HG03469 (cell line): ENCODE results near the gene NEU3.
A peak's percentile ranks its signal among the peaks of the same experiment; 100 is the strongest.
"Not testable (repeated sequence)": the region's sequence is repeated elsewhere in the genome, so short reads cannot be mapped to it uniquely, and the experiment has no call there.

Experiments used
- ATAC-seq: cut with Tn5 transposase; IDR thresholded peaks from one replicate; pipeline ENCODE4 v1.9.1; 2021; ENCODE audit warnings: mild to moderate bottlenecking, moderate library complexity, moderate number of reproducible peaks; ENCODE audit not compliant: unreplicated experiment

Gene NEU3, protein sequence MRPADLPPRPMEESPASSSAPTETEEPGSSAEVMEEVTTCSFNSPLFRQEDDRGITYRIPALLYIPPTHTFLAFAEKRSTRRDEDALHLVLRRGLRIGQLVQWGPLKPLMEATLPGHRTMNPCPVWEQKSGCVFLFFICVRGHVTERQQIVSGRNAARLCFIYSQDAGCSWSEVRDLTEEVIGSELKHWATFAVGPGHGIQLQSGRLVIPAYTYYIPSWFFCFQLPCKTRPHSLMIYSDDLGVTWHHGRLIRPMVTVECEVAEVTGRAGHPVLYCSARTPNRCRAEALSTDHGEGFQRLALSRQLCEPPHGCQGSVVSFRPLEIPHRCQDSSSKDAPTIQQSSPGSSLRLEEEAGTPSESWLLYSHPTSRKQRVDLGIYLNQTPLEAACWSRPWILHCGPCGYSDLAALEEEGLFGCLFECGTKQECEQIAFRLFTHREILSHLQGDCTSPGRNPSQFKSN

DNA sequence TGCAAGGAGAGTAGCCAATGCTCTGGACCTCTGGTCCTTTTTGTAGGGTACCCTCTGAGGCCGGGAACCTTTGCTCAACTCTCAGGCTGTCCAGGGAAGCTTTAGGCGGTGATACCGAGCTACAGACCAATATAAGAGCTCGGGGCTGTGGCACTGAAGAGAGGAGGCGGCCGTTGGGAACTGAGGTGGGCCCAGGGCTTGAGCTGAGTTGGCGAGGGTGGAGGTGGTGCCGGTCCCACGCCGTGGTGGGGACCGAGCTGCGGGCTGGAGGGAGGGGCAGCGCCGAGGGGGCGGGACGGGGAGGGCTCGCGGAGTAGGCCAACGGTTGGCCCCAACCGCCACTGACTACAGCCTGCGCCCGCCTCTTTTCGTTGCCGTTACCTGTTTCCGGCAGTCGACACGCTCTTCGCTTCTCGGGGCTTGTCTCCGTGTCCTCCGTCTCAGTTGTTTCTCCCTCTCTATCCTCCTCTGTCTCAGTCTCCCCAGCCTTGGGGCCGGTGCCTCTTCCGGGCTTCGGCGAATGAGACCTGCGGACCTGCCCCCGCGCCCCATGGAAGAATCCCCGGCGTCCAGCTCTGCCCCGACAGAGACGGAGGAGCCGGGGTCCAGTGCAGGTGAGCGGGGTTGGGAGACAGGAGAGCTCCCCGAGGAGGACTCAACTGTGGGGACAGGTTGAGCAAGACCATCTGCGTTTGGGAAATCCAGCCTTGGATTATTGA lies at the start of gene NEU3:
NEU3 (plus strand) TSS at position 393 of the 719 bp plus-strand sequence; CDS start at position 521, 128 bp downstream.
- ATAC-seq, result peak; percentile 57

DNA sequence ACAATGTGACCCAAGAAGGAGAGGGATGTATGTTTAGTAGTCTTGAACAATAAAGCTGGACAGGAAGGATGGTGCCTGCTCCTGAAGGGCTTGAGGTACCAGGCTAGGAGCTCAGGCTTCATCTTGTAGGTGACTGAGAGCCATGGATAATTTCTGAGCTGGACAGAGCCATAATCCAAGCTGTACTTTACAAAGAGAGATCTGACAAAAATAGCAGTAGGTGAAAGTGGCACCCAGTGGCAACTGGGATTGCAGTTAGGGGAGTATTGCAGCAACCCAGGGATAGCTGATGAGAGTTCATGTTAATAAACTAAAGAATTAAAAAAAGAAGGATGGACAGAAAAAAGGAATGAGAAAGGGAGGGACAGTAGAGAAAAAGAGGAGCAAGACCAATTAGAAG lies 47.2 kb upstream of the NEU3 start:
- no peak for ATAC-seq

DNA sequence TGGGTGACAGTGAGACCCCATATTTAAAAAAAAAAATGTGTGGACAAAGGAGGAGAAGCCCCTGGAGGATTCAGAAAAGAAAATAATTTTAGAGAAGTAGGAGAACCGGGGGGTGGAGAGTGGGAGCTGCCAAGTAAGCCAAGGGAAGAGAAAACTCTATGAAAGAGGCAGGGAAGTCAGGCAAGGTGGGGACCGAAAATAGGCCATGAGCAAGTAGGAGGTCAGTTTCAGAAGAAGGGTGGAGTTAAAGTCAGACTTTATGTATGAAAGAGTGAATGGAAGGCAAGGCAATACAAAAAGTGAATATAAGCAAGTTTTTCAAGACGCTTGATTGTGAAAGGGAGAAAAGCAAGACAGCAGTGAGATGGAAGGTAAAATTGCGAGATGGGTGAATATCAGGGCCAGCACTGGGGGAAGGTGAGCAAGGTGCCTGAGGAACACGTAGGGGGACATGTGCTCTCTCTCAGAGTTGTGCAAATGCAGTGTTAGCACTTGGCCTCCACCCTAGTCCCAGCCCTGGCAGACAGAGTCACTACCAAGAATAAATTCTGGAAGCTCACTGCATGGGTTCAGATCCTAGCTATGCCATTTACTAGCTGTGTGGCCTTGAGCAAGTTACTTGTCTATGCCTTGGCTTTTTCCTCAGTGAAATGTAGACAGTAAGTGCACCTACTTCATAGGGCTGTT lies 46.5 kb upstream of the NEU3 start:
- ATAC-seq, result no peak

DNA sequence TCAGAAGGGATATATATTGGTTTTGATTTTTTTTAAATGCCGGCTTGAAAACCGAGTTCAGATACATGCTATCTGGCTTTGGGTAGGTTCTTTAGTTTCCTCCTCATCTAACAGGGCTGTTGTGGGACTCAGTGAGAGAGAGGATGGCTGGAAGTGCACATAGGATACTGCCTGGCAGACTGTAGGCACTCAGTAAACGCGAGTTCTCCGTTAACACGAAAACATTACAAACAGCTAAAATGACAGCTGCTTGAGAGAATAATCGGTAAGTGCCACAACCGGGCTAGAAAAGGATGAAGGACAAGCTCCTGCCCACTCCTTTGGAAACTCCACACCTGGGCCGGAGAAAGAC lies 40.2 kb upstream of the NEU3 start:
- peak; percentile 5 for ATAC-seq

DNA sequence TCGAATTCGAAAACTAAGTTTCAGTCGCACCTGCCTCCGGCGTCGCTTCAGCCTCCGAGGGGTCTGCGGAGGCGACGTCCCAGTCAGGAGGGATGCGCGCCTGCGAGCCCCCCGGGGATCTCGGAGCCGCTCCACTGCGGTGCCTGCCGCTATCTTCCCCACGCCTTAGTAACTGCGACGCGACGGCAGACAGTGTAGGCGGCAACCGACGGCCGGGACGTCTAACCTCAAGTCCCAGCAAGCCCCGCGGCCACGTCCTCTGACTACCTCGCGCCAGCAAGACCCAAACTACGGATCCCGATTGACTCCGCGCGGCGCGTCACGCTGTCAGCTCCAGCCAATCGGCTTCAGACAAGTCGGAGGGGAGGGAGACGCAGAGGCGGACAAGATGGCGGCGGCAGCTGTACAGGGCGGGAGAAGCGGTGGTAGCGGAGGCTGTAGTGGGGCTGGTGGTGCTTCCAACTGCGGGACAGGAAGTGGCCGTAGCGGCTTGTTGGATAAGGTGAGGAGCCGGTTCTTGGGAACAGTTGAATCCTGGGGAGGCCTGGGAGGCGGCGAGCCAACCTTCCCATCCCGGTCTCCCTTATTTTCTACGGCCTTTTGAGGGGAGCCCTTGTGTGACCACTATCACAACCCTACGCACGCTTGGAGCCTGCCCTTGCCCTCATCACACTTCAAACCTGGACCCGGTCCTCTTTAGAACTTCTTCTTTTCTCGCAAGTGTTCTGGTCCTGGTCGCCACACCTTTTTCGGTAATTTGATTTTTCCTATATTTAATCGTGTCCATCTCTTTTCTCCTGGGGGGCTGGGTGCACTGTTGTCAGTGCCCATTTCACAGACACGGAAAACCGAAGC lies 39.6 kb upstream of the NEU3 start, which contains the start of the genes SPCS2 and XRRA1:
SPCS2 (plus strand) TSS at position 369 of the 855 bp plus-strand sequence; CDS start at position 389, 20 bp downstream.
XRRA1 (minus strand) TSS at position 194 of the 855 bp plus-strand sequence. CDS start 8,213 bp downstream, outside the sequence.
- peak; percentile 82 for ATAC-seq

DNA sequence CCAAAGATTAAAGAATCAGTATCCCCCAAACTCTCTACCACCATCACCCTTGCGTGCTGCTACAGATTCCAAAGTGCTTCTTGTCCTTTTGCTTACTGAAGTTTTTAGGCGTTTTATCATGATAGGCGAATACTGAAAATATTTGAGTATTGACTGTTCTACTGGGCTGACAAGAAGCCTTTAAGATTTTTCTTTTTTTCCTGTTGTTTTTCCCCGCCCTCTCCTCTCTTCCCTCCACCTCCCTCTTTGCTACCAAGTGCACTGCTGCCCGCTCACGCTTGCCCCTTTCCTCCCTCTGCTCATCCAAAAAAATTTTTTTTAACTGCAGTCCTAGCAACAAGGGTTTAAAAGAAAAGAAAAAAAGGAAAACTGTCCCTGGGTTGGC lies 39.0 kb upstream of the NEU3 start:
- ATAC-seq, result no peak

DNA sequence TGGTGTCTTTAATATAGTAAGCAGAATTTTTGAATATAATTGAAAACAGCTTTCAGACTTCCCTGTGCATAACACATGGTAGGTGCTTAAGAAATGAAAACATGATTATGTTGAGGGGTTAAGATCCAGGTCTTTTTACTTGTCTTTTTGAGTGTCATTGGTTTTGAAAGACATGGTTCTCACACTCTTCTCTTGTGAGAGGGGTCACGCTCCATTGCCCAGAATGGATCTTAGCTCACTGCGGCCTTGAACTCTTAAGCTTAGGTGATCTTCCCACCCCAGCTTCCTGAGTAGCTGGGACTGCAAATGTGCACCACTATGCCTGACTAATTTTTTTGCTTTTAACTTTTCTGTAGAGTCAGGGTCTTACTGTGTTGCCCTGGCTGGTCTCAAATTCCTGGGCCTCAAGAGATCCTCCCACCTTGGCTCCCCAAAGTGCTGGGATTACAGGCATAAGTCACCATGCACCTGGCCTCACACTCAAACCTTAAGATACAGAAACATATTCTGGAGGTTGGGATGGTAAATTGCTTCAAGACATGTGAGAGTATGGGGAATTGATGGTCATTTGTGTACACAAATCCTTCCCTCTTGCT lies 38.3 kb upstream of the NEU3 start:
- ATAC-seq, result no peak

DNA sequence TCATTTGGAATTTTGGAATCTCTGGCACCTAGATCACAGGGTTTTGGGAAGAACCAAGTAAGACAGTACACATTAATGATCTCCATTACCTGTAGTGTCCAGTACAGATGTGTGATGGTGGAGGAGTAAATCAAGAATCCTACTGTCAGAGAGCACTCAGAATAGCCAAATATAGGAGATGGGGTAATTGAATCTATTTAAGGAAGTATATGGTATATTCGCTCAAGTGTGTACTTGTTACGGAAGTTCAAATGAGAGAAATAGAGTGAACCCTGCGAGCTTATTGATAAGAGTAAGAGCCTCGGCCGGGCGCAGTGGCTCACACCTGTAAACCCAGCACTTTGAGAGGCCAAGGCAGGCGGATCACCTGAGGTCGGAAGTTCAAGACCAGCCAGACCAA lies 37.5 kb upstream of the NEU3 start:
- no peak for ATAC-seq

DNA sequence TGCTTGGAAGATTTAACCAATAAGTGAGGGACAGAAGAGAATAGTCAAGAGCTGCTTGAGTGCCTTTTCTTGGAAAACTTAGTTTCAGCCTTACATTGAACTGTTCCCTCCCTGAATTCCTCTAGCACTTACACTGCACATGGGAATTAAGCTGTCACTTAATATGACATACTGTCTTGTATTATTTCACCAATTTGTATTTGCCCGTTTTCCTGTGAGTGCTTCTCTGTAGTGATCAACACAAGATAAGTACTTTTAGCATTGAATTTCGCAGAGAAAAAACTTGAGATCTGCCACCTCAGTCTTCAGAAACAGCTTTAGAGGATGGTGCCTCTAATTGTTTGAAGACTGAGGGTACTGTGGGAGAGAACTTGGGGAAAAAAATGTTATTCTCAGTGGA lies 36.0 kb upstream of the NEU3 start:
- ATAC-seq, result no peak

DNA sequence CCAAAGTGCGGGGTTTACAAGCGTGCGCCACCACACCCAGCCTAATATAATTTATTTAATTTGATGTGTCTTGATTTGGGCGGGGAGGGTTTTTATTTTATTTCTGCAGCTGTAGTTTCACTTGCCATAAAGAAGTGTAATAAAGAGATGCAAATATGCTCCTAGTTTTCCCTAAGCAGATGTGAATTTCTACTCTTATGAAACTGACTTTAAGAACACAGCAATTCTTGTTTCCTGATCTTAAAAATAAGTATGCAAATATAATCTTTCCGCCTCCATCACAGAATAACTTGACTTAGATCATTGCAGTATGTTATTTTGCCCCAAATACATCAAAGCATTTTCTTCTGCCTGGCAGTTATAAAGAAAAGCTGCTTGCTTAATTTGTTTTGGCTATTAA lies 35.3 kb upstream of the NEU3 start:
- ATAC-seq, result no peak

DNA sequence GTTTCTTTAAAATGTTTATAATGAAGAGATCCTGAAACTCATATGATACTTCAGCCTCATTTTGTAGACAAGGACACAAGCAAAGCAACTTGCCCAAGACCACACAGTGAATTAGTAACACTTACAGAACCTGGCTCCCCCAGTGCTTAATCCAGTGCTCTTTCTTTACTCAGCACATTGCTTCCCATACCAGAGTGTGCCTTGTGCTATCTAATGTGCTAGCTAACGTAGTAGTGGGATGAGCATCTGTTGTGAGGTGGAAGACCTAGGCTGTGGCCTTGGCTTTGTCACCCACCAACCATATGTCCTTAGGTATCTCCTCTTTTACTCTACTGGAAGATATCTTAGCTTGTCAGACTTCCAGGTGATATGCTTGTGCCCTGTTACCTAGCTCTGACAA lies 34.5 kb upstream of the NEU3 start:
- no peak for ATAC-seq

DNA sequence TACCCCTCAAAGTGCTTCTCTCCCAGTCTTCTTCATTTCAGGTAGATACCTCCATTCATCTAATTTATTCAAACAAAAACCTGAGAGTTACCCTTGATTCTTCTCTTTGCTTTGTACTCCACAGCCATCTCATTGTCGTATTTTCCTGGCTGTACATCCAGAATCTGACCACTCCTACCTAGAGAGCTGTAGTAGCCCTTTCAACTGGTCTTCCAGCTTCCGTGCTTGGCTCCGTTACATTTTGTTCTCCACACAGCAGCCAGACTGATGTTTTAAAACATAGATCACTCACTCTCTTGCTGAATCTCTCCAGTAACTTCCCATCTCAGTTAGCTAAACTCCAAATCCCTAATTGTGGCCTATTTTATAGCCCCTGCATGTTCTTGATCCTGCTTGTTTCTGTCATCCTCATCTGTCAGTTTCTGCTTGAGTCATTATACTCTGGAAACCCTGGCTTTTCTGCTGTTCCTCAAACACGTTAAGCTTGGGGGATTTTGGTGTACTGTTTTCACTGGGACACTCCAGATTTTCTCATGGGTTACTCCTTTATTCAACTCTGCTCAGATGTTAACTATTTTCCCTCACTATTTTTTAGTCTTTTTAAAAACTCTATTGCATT lies 32.2 kb upstream of the NEU3 start:
- ATAC-seq, result no peak

DNA sequence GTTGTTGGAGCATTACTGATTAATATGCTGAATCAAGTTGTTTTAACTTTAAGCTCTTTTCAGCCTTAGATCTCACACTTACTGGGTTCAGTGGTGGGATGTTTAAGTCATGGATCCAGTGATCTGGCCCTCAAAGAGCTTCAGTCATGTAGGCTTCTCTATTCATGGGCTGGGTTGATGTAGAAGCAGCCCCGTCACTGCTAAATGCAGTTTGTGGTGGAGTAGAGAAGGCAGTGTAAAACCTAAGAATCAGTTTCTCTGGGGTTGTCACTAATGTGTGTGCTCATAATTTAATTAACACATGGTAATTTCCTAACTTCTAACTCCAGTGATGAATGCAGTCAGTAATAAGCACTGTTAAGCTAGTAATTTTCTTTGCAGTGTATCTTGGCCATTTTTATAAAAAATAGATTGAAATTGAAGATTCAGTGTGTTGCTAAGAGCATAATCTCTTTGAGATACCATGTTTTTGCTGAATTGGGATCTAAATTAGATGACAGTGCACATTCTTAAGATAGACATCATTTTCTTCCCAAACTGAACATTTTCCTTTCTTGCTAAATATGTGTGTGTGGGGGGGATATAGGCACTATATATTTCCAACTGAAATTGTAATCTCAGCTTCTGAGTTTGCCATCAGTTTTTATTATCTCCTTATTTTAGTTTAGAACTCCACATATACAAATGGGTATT lies 30.6 kb upstream of the NEU3 start:
- no peak for ATAC-seq

DNA sequence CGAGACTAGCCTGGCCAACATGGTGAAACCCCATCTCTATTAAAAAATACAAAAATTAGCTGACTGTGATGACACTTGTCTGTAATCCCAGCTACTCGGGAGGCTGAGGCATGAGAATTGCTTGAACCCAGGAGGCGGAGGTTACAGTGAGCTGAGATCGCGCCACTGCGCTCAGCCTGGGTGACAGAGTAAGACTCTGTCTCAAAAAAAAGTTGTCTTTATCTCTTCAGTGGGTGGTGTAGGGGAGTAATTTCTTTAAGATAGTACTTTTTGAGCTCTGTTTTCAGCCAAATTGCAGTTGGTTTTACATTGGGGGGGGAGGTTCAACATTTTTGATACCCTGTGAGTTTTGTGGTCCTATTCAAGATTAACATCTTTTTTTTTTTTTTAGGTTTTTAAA lies 28.6 kb upstream of the NEU3 start:
- ATAC-seq, result not testable (repeated sequence)

DNA sequence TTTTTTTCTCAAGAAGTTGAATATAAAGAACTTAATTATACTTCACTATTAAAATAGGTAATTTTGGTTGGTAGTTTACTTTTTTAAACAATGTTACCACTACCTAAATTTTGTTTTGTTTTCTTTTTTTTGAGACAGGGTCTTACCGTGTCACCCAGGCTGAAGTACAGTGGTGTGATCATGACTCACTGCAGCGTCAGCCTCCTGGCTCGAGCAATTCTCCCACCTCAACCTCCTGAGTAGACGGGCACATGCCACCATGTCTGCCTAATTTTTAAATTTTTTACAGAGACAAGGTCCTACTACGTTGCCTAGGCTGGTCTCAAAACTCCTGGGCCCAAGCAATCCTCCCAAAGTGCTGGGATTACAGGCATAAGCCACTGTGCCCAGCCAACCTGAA lies 22.1 kb upstream of the NEU3 start:
- ATAC-seq, result no peak

DNA sequence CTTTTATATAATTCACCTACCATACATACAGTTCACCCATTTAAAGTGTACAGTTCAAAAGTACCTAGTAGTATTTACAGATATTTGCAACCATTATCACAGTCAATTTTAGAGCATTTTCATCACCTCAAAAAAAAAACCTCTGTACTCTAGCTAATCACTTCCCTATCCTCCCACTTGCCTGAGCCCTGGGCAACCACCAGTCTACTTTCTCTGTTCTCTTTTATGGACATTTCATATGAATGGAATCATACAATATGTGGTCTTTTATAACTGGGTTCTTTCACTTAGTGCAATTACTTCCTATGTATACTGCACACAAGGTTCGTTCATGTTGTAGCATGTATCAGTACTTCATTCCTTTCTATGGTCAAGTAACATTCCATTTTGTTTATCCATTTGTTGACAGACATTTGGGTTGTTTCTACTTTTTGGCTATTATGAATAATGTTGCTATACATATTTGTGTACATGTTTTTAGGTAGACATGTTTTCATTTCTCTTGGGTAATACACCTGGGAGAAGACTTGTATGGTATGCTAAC lies 17.8 kb upstream of the NEU3 start:
- no peak for ATAC-seq

DNA sequence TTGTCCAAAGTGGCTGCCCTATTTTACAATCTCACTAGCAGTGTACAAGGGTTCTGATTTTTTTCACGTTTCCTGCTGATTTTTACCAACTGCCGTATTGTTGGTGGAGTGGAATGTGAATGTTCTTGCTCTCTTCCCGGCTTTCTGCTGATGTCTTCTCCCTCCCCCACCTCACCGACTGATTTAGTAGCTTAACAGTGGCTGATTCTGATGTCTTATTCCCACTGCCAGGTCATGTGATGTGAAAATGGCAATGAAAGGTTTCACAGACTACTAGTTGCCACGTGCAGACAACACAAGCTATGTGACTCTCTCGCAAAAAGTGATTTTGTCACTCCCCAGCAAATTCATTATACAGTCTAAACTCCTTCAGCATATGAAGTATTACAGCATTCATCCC lies 17.3 kb upstream of the NEU3 start:
- ATAC-seq, result no peak

DNA sequence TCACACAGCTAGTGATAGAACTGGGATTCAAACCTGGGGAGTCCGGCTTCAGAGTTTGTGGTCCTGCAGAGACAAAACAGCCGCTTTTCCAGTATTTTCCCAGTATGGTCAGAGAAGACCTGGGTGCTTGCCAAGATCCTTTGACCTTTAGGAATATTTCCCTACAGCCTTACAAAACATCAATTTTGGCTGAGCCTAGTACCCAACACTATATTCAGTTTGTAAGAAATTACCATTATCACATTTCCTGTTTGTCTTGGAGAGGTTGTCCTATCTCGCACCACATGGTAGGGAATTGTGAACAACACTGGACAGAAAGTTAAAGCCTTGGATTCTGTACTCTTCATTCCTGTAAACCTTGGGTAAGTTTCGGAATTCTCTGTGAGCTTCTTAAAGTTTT lies 10.7 kb upstream of the NEU3 start:
- no peak for ATAC-seq

DNA sequence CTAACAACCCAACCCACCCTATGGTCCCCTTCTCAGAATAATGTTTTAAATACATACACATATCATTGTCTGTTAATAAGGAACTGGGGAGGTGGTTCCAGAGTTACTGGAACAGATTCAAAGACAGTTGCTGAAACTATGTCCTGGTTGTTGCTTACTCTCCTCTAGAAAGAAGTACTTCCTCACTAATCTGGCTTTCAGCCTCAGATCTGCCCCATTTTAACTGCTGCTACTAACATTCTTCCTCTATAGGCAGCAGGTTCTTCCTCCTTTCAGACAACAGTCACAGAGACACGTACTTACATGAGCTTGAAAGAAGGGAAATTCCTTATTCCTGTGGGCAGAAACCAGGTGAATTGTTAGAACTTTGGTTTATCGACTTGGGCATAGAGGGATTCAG lies 8.1 kb upstream of the NEU3 start:
- no peak for ATAC-seq
